ENCODE results near the gene STXBP2.

GRCh38 chr19:7647156-7647555 lies 10.2 kb downstream of the STXBP2 start:
- TF ChIP-seq, protein P1, sequence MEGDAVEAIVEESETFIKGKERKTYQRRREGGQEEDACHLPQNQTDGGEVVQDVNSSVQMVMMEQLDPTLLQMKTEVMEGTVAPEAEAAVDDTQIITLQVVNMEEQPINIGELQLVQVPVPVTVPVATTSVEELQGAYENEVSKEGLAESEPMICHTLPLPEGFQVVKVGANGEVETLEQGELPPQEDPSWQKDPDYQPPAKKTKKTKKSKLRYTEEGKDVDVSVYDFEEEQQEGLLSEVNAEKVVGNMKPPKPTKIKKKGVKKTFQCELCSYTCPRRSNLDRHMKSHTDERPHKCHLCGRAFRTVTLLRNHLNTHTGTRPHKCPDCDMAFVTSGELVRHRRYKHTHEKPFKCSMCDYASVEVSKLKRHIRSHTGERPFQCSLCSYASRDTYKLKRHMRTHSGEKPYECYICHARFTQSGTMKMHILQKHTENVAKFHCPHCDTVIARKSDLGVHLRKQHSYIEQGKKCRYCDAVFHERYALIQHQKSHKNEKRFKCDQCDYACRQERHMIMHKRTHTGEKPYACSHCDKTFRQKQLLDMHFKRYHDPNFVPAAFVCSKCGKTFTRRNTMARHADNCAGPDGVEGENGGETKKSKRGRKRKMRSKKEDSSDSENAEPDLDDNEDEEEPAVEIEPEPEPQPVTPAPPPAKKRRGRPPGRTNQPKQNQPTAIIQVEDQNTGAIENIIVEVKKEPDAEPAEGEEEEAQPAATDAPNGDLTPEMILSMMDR (IDR thresholded peaks at IDR 0.05) = no peak
- no peak for TF ChIP-seq POLR2A (IDR thresholded peaks at IDR 0.05)

Measured in body of pancreas (tissue), 4 donors.